Measurements from ENCODE around the gene HRCT1.

DNA sequence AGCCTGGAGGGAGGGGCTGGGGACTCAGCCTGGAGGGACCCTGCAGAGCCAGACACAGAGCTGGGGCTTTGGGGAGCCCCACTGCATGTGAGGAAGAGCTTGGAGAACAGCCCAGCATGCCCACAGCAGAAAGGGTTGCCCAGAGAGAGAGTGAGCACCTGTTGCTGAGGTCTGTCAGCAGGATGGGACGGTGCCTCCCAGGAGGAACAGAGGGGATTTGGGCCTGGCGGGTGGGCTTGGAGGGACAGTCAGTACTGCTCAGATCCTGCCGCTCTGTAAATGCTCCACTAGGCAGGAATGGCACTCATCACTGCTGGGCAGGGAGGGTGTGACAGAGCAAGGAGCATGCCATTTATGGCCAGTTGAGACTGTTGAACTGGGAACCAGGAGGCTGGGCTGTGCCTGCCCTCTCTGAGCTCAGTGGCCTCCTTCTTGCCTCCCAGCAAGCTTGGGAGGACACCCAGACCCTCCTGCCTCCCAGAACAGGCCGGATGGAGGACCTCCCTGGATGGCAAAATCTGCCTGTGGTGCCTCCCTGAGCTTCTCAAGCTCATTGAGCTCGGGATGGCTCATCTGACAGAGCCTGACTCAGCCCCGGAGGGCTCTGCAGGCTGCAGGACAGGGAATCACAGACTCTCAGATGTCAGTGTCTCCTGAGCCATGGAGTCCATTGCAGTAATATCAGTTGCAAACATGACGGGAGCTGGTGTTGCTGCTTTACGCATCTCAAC is 786 bp upstream of the HRCT1 start:
- TF ChIP-seq, protein P1, sequence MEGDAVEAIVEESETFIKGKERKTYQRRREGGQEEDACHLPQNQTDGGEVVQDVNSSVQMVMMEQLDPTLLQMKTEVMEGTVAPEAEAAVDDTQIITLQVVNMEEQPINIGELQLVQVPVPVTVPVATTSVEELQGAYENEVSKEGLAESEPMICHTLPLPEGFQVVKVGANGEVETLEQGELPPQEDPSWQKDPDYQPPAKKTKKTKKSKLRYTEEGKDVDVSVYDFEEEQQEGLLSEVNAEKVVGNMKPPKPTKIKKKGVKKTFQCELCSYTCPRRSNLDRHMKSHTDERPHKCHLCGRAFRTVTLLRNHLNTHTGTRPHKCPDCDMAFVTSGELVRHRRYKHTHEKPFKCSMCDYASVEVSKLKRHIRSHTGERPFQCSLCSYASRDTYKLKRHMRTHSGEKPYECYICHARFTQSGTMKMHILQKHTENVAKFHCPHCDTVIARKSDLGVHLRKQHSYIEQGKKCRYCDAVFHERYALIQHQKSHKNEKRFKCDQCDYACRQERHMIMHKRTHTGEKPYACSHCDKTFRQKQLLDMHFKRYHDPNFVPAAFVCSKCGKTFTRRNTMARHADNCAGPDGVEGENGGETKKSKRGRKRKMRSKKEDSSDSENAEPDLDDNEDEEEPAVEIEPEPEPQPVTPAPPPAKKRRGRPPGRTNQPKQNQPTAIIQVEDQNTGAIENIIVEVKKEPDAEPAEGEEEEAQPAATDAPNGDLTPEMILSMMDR (conservative IDR thresholded peaks at IDR 0.05; ENCODE audit: low read length), result no peak
- no peak for TF ChIP-seq EZH2phosphoT487 (IDR thresholded peaks at IDR 0.05; ENCODE audit: borderline replicate concordance)
